Liver (tissue), 3 donors: ENCODE results near the gene ING3.

Experiments used
- ATF3 ChIP-seq: IDR thresholded peaks from 2 replicates; pipeline ENCODE4 v1.6.1; 2016; ENCODE audit warnings: antibody characterized with exemption
- CTCF ChIP-seq: fragments of 150-350 bp; IDR thresholded peaks from 2 replicates; pipeline ENCODE4 v1.5.1; 2017; ENCODE audit warnings: improper control_type of control experiment, low read depth, low read length; ENCODE audit not compliant: missing input control
- EGR1 ChIP-seq, 2 donors: IDR thresholded peaks; 2 replicates each; pipeline ENCODE4 v1.6.1; 2016 to 2018; ENCODE audit warnings: antibody characterized with exemption in 2 of 2, low read depth in 2 of 2
- GABPA ChIP-seq, 2 donors: IDR thresholded peaks in 1 of 2; conservative IDR thresholded peaks in 1 of 2; 2 replicates each; pipeline ENCODE4 v1.6.1; 2016; ENCODE audit warnings: antibody characterized with exemption in 2 of 2, mild to moderate bottlenecking in 1 of 2, moderate library complexity in 1 of 2
- HNF4A ChIP-seq, 2 donors: conservative IDR thresholded peaks; 2 replicates each; pipeline ENCODE4 v1.6.1; 2016; ENCODE audit warnings: antibody characterized with exemption in 2 of 2, mild to moderate bottlenecking in 2 of 2
- HNF4G ChIP-seq: IDR thresholded peaks from 2 replicates; pipeline ENCODE4 v1.6.1; 2016; ENCODE audit warnings: antibody characterized with exemption
- RAD21 ChIP-seq, 2 donors: IDR thresholded peaks; 2 replicates each; pipeline ENCODE4 v1.6.1; 2016; ENCODE audit warnings: antibody characterized with exemption in 2 of 2, mild to moderate bottlenecking in 2 of 2
- TAF1 ChIP-seq: conservative IDR thresholded peaks from 2 replicates; pipeline ENCODE4 v1.6.1; 2016; ENCODE audit warnings: antibody characterized with exemption, mild to moderate bottlenecking
- TF ChIP-seq, protein P1 (sequence below): IDR thresholded peaks from 2 replicates; pipeline ENCODE4 v1.6.1; 2016; ENCODE audit warnings: antibody characterized with exemption
- TF ChIP-seq, protein P2 (sequence below): IDR thresholded peaks from 2 replicates; pipeline ENCODE4 v1.6.1; 2016; ENCODE audit warnings: antibody characterized with exemption
- TF ChIP-seq, protein P3 (sequence below): IDR thresholded peaks from 2 replicates; pipeline ENCODE4 v1.6.1; 2016; ENCODE audit warnings: antibody characterized with exemption, mild to moderate bottlenecking
- donor health status: healthy.
- donor health status: healthy.

GRCh38 chr7:120939345-120939744, 11.2 kb upstream of the ING3 start:
- TF ChIP-seq, protein P1, sequence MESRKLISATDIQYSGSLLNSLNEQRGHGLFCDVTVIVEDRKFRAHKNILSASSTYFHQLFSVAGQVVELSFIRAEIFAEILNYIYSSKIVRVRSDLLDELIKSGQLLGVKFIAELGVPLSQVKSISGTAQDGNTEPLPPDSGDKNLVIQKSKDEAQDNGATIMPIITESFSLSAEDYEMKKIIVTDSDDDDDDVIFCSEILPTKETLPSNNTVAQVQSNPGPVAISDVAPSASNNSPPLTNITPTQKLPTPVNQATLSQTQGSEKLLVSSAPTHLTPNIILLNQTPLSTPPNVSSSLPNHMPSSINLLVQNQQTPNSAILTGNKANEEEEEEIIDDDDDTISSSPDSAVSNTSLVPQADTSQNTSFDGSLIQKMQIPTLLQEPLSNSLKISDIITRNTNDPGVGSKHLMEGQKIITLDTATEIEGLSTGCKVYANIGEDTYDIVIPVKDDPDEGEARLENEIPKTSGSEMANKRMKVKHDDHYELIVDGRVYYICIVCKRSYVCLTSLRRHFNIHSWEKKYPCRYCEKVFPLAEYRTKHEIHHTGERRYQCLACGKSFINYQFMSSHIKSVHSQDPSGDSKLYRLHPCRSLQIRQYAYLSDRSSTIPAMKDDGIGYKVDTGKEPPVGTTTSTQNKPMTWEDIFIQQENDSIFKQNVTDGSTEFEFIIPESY: no peak
- TF ChIP-seq HNF4G (no peak), CTCF (no peak), TAF1 (no peak), EGR1 (IDR thresholded peaks at IDR 0.05; ENCODE audit: low read depth in 2 of 2) (no peak), GABPA (IDR thresholded peaks at IDR 0.05 in 1 of 2, conservative IDR thresholded peaks at IDR 0.05 in 1 of 2) (no peak), ATF3 (no peak), HNF4A (conservative IDR thresholded peaks at IDR 0.05) (no peak), RAD21 (IDR thresholded peaks at IDR 0.05) (no peak)
- TF ChIP-seq, protein P2, sequence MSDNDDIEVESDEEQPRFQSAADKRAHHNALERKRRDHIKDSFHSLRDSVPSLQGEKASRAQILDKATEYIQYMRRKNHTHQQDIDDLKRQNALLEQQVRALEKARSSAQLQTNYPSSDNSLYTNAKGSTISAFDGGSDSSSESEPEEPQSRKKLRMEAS: no peak
- TF ChIP-seq, protein P3, sequence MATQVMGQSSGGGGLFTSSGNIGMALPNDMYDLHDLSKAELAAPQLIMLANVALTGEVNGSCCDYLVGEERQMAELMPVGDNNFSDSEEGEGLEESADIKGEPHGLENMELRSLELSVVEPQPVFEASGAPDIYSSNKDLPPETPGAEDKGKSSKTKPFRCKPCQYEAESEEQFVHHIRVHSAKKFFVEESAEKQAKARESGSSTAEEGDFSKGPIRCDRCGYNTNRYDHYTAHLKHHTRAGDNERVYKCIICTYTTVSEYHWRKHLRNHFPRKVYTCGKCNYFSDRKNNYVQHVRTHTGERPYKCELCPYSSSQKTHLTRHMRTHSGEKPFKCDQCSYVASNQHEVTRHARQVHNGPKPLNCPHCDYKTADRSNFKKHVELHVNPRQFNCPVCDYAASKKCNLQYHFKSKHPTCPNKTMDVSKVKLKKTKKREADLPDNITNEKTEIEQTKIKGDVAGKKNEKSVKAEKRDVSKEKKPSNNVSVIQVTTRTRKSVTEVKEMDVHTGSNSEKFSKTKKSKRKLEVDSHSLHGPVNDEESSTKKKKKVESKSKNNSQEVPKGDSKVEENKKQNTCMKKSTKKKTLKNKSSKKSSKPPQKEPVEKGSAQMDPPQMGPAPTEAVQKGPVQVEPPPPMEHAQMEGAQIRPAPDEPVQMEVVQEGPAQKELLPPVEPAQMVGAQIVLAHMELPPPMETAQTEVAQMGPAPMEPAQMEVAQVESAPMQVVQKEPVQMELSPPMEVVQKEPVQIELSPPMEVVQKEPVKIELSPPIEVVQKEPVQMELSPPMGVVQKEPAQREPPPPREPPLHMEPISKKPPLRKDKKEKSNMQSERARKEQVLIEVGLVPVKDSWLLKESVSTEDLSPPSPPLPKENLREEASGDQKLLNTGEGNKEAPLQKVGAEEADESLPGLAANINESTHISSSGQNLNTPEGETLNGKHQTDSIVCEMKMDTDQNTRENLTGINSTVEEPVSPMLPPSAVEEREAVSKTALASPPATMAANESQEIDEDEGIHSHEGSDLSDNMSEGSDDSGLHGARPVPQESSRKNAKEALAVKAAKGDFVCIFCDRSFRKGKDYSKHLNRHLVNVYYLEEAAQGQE: no peak
